ENCODE results near the gene UBE2Z. TPM values are rescaled to one million over a fixed set of nuclear protein-coding genes. Genes with fewer than 3 reads are reported as not detected.

Gene UBE2Z
- total RNA-seq, 1 experiment from 2014 or later, result 108 TPM

DNA sequence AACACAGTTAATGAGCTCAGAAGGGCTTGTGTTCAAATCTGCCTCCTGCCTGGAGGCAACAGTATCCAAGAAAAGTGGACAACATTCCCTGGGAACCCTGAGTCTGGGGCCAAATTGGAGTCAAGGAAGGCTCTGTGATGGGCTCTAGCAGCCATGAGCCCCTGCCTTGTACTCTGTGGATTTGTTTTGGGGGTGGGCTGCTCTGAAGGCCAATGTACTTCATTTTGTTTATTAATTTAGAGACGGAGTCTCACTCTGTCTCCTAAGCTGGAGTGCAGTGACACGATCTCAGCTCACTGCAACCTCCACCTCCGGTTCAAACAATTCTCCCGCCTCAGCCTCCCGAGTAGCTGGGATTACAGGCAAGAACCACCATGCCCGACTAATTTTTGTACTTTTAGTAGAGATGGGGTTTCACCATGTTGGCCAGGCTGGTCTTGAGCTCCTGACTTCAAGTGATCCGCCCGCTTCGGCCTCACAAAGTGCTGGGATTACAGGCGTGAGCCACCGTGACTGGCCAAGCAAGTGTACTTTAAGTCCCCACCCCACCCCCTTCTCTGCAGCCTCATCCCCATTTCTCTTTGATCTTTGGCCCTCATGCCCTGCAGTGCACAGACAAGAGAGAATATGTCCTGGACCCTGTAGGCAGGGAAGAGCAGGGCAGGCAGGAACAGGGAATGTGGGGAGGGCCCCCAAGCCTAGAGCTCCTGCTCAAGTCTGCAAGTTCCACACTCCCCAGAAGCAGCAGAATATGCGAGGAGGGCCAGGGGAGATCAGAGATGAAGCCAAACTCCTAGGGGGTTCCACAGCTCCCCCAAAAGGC lies 62.9 kb downstream of the UBE2Z start:
- POLR2A ChIA-PET (ENCODE audit: low non-redundant PET), result interaction anchor here (0.5 kb wide), 1 partner anchor 243 kb away, joined by 12 read pairs; the partner anchor contains the start of gene HOXB13
- Histone ChIP-seq H3K4me3 (ENCODE audit: low read depth, low read length, poor library complexity, severe bottlenecking) (no peak overlapping the region), H3K9me3 (ENCODE audit: low read depth, low read length, poor library complexity, severe bottlenecking) (no peaks in the 10 kb centered on the region), H3K27me3 (replicated peaks; ENCODE audit: insufficient read depth, low read depth, low read length, poor library complexity) (no peaks in the 10 kb centered on the region), H3K4me1 (ENCODE audit: insufficient read depth, low read length, poor library complexity, severe bottlenecking) (peaks cover 16% of the 10 kb centered on the region), H3K27ac (ENCODE audit: low read depth, low read length, poor library complexity, severe bottlenecking) (peak overlapping the region; percentile 29), H3K36me3 (ENCODE audit: insufficient read depth, low read length, poor library complexity, severe bottlenecking) (no peaks in the 10 kb centered on the region)
- TF ChIP-seq, protein P1, sequence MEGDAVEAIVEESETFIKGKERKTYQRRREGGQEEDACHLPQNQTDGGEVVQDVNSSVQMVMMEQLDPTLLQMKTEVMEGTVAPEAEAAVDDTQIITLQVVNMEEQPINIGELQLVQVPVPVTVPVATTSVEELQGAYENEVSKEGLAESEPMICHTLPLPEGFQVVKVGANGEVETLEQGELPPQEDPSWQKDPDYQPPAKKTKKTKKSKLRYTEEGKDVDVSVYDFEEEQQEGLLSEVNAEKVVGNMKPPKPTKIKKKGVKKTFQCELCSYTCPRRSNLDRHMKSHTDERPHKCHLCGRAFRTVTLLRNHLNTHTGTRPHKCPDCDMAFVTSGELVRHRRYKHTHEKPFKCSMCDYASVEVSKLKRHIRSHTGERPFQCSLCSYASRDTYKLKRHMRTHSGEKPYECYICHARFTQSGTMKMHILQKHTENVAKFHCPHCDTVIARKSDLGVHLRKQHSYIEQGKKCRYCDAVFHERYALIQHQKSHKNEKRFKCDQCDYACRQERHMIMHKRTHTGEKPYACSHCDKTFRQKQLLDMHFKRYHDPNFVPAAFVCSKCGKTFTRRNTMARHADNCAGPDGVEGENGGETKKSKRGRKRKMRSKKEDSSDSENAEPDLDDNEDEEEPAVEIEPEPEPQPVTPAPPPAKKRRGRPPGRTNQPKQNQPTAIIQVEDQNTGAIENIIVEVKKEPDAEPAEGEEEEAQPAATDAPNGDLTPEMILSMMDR (conservative IDR thresholded peaks at IDR 0.05; ENCODE audit: low read depth, low read length), result no peak
- no peak for TF ChIP-seq EZH2 (IDR thresholded peaks at IDR 0.05; ENCODE audit: borderline replicate concordance, low read depth, low read length, poor library complexity, severe bottlenecking)
- intact Hi-C loops (cut with micrococcal nuclease; ENCODE audit: unreplicated experiment), result no loop called here
- DNase-seq (ENCODE audit: low spot score), result no peak
- CTCF ChIA-PET, result no interaction called here
- BruUV-seq (replicated peaks), result no TSS peak

DNA sequence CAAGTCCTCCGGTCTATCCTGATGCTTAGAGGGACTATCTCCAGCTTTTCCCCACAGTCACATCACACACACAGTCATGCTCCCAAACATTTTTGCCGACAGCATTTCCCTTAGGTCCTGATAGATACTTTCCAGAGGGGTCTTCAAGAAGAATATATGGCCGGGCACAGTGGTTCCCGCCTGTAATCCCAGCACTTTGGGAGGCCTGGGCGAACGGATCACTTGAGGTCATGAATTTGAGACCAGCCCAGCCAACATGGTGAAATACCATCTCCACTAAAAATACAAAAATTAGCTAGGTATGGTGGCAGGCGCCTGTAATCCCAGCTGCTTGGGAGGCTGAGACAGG lies 64.5 kb downstream of the UBE2Z start:
- intact Hi-C loops (cut with micrococcal nuclease; ENCODE audit: unreplicated experiment), result no loop called here
- H3K27me3 ChIP-seq (replicated peaks; ENCODE audit: insufficient read depth, low read depth, low read length, poor library complexity), result no peaks in the 10 kb centered on the region
- H3K27ac ChIP-seq (ENCODE audit: low read depth, low read length, poor library complexity, severe bottlenecking), result no peak overlapping the region
- BruUV-seq (replicated peaks), result no TSS peak
- H3K4me1 ChIP-seq (ENCODE audit: insufficient read depth, low read length, poor library complexity, severe bottlenecking), result peaks cover 16% of the 10 kb centered on the region
- CTCF ChIA-PET, result no interaction called here
- no peak for DNase-seq (ENCODE audit: low spot score)
- no peaks in the 10 kb centered on the region for H3K9me3 ChIP-seq (ENCODE audit: low read depth, low read length, poor library complexity, severe bottlenecking)
- no peaks in the 10 kb centered on the region for H3K36me3 ChIP-seq (ENCODE audit: insufficient read depth, low read length, poor library complexity, severe bottlenecking)
- POLR2A ChIA-PET (ENCODE audit: low non-redundant PET), result no interaction called here
- no peak for TF ChIP-seq EZH2 (IDR thresholded peaks at IDR 0.05; ENCODE audit: borderline replicate concordance, low read depth, low read length, poor library complexity, severe bottlenecking)
- TF ChIP-seq, protein P1 (conservative IDR thresholded peaks at IDR 0.05; ENCODE audit: low read depth, low read length), result no peak
- H3K4me3 ChIP-seq (ENCODE audit: low read depth, low read length, poor library complexity, severe bottlenecking), result no peak overlapping the region

DNA sequence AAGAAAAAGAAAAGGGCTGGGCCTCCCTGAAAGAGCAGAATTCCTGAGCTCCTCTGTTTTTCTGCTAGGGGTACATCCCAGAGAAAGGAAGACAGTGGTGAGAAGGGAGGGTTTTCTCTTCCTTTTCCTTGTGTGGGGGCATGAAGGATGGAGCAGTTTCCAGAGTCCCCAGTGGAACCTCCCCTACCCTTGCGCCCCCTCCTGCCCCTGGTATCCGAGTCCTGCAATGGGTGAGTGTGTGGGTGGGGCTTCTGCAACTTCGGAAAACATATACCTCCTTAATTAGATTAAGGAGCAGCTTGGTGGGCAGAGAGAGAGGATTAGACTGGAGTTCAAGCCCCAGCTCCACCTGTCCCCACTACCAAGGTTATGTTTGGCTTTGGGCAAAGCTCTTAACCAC lies 65.6 kb downstream of the UBE2Z start:
- Histone ChIP-seq H3K27ac (ENCODE audit: low read depth, low read length, poor library complexity, severe bottlenecking) (no peak overlapping the region), H3K4me3 (ENCODE audit: low read depth, low read length, poor library complexity, severe bottlenecking) (no peak overlapping the region), H3K9me3 (ENCODE audit: low read depth, low read length, poor library complexity, severe bottlenecking) (no peaks in the 10 kb centered on the region), H3K36me3 (ENCODE audit: insufficient read depth, low read length, poor library complexity, severe bottlenecking) (no peaks in the 10 kb centered on the region), H3K4me1 (ENCODE audit: insufficient read depth, low read length, poor library complexity, severe bottlenecking) (peaks cover 16% of the 10 kb centered on the region), H3K27me3 (replicated peaks; ENCODE audit: insufficient read depth, low read depth, low read length, poor library complexity) (no peaks in the 10 kb centered on the region)
- no TSS peak for BruUV-seq (replicated peaks)
- POLR2A ChIA-PET (ENCODE audit: low non-redundant PET), result no interaction called here
- TF ChIP-seq, protein P1 (conservative IDR thresholded peaks at IDR 0.05; ENCODE audit: low read depth, low read length), result no peak
- no peak for TF ChIP-seq EZH2 (IDR thresholded peaks at IDR 0.05; ENCODE audit: borderline replicate concordance, low read depth, low read length, poor library complexity, severe bottlenecking)
- DNase-seq (ENCODE audit: low spot score), result peak; percentile 56
- intact Hi-C loops (cut with micrococcal nuclease; ENCODE audit: unreplicated experiment), result no loop called here
- CTCF ChIA-PET, result no interaction called here

Other genes with a start within 250 kb of the UBE2Z start
- 78.3 and 129 TPM in 2 replicates for gene PRAC1, start 185.9 kb upstream of the UBE2Z start, total RNA-seq (2021)
- gene PRAC2, start 185.2 kb upstream of the UBE2Z start, total RNA-seq (2021), result 25.5 and 47.8 TPM in 2 replicates
- 11.7 and 15.8 TPM in 2 replicates for gene HOXB13, start 179.7 kb upstream of the UBE2Z start, total RNA-seq (2021)
- gene TTLL6, start 91.2 kb upstream of the UBE2Z start, total RNA-seq (2021), result 2.1 and 2.3 TPM in 2 replicates
- gene CALCOCO2, start 77.4 kb upstream of the UBE2Z start, total RNA-seq (2021), result 88.4 and 118 TPM in 2 replicates
- 132 and 136 TPM in 2 replicates for gene ATP5MC1, start 15.6 kb upstream of the UBE2Z start, total RNA-seq (2021)
- gene SNF8, start 36.4 kb downstream of the UBE2Z start, total RNA-seq (2021), result 177 and 188 TPM in 2 replicates
- 0.88 and 1.1 TPM in 2 replicates for gene GIP, start 60.2 kb downstream of the UBE2Z start, total RNA-seq (2021)
- gene IGF2BP1, start 89.0 kb downstream of the UBE2Z start, total RNA-seq (2021), result 495 and 517 TPM in 2 replicates
- not detected in 2 replicates for gene B4GALNT2, start 224.4 kb downstream of the UBE2Z start, total RNA-seq (2021)